ENCODE data around the gene GUCY1B1.

Gene GUCY1B1

GRCh38 chr4:155800685-155801343 lies 42.0 kb downstream of the GUCY1B1 start:
- no peak for DNase-seq

GRCh38 chr4:155802190-155802959 lies 43.6 kb downstream of the GUCY1B1 start:
- DNase-seq = no peak

GRCh38 chr4:155805016-155805415 lies 46.2 kb downstream of the GUCY1B1 start:
- no peak for DNase-seq

- DNase-seq = no peak
Observed at GRCh38 chr4:155807021-155807420, 48.2 kb downstream of the GUCY1B1 start.

- peak; percentile 64 for DNase-seq
Observed at GRCh38 chr4:155809835-155810234, 51.0 kb downstream of the GUCY1B1 start.

GRCh38 chr4:155811083-155811482 lies 52.3 kb downstream of the GUCY1B1 start:
- no peak for DNase-seq

GRCh38 chr4:155818639-155819038 lies 59.8 kb downstream of the GUCY1B1 start:
- DNase-seq = no peak

GRCh38 chr4:155819066-155819465 lies 60.2 kb downstream of the GUCY1B1 start:
- DNase-seq = no peak

- no peak for DNase-seq
Observed at GRCh38 chr4:155820887-155821518, 62.2 kb downstream of the GUCY1B1 start.

- DNase-seq = no peak
Observed at GRCh38 chr4:155822572-155822971, 63.8 kb downstream of the GUCY1B1 start.

GRCh38 chr4:155828628-155829027 lies 69.8 kb downstream of the GUCY1B1 start:
- no peak for DNase-seq

GRCh38 chr4:155832664-155833063 lies 73.8 kb downstream of the GUCY1B1 start:
- DNase-seq = no peak

- DNase-seq = no peak
Observed at GRCh38 chr4:155837203-155837796, 78.5 kb downstream of the GUCY1B1 start.

- DNase-seq = no peak
Observed at GRCh38 chr4:155842080-155842479, 83.3 kb downstream of the GUCY1B1 start.

GRCh38 chr4:155846929-155847328 lies 88.1 kb downstream of the GUCY1B1 start:
- DNase-seq = no peak

GRCh38 chr4:155849042-155849441 lies 90.2 kb downstream of the GUCY1B1 start:
- no peak for DNase-seq

- no peak for DNase-seq
Observed at GRCh38 chr4:155853189-155853588, 94.4 kb downstream of the GUCY1B1 start.

GRCh38 chr4:155854582-155855226 lies 95.9 kb downstream of the GUCY1B1 start:
- DNase-seq = peak; percentile 12

GRCh38 chr4:155855897-155856296 lies 97.1 kb downstream of the GUCY1B1 start:
- DNase-seq = no peak
